Activated CD8-positive, alpha-beta T cell treated with anti-CD3 and anti-CD28 coated beads for 36 hours (primary cell): Measurements from ENCODE around the gene STXBP1. TPM values are rescaled to one million over a fixed set of nuclear protein-coding genes. Genes with fewer than 3 reads are reported as not detected.

Experiments
- ATAC-seq: fragments of 200-7000 bp; cut with Tn5 transposase; one replicate; pipeline ENCODE4 v1.10.0; 2021; ENCODE audit warnings: mild to moderate bottlenecking, moderate library complexity
- CTCF ChIA-PET: fragments of 350-600 bp; sonication (Branson Sonifier 250); formaldehyde crosslinking; loops from one replicate; lab custom pipeline; 2021; ENCODE audit warnings: antibody characterized with exemption; lab: Charles Lee
- POLR2A ChIA-PET: fragments of 350-600 bp; sonication (Branson Sonifier 250); formaldehyde crosslinking; loops from one replicate; lab custom pipeline; 2021; ENCODE audit warnings: antibody characterized with exemption; lab: Charles Lee
- DNase-seq: peaks from one replicate; pipeline ENCODE4 v3.0.0-alpha.2; 2020
- H3K27ac Mint-ChIP-seq: one replicate; pipeline ENCODE4 v1.8.0; 2021; ENCODE audit warnings: mild to moderate bottlenecking, mixed read lengths
- H3K27me3 Mint-ChIP-seq: one replicate; pipeline ENCODE4 v1.8.0; 2021; ENCODE audit warnings: mixed read lengths
- H3K36me3 Mint-ChIP-seq: one replicate; pipeline ENCODE4 v1.8.0; 2021; ENCODE audit warnings: low read depth, mixed read lengths
- H3K4me1 Mint-ChIP-seq: one replicate; pipeline ENCODE4 v1.8.0; 2021; ENCODE audit warnings: low read depth, mixed read lengths
- H3K4me3 Mint-ChIP-seq: one replicate; pipeline ENCODE4 v1.8.0; 2021; ENCODE audit warnings: mild to moderate bottlenecking, moderate library complexity, mixed read lengths
- H3K9me3 Mint-ChIP-seq: one replicate; pipeline ENCODE4 v1.8.0; 2021; ENCODE audit warnings: mixed read lengths
- intact Hi-C: fragments of 100-400 bp; cut with micrococcal nuclease; formaldehyde crosslinking; loops from one replicate; pipeline ENCODE4 v1.10.0; 2022
- total RNA-seq, 2 experiments: library from RNA; stranded (reverse); gene quantifications; one replicate each; pipeline ENCODE4 v1.2.3, GENCODE V29; 2021
- TF ChIP-seq, protein P1 (sequence below): fragments of 200-600 bp; IDR thresholded peaks from one replicate; pipeline ENCODE4 v1.8.0; 2022; ENCODE audit warnings: antibody characterized with exemption, mild to moderate bottlenecking

The STXBP1 gene
- total RNA-seq, 2 experiments from 2014 or later: 19.2 to 23.5 TPM

DNA sequence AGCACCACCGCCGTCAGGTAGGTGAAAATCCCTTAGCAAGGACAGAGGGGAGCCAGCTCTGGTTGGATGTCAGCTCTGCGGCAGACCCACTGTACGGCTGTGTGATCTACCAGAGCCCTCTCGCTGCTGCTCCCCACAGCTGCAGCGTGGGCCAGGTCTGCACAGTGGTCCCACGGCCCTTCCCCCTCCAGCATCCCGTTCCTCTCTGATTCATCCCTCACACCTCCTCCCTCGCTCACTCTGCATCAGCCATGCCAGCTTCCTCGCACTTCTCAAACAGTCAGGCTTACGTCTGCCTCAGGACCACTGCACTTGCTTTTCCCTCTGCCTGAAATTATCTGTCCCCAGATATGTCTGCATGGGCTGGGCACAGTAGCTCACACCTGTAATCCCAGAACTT is 68.1 kb downstream of the STXBP1 start:
- Mint-ChIP-seq H3K27me3 (no peaks in the 10 kb centered on the region), H3K9me3 (no peaks in the 10 kb centered on the region), H3K4me1 (no peaks in the 10 kb centered on the region), H3K36me3 (peaks cover 5% of the 10 kb centered on the region), H3K4me3 (no peak overlapping the region), H3K27ac (no peak overlapping the region)
- intact Hi-C loops: no loop called here
- ChIA-PET CTCF (interaction anchor here (1.0 to 1.8 kb wide), 2 partner anchors 34 to 35 kb away, joined by 3 to 5 read pairs; partner anchors contain the start of gene PTRH1), POLR2A (interaction anchor here (1.0 kb wide), 1 partner anchor 151 kb away, joined by 4 read pairs; no protein-coding TSS in a partner anchor)
- TF ChIP-seq, protein P1, sequence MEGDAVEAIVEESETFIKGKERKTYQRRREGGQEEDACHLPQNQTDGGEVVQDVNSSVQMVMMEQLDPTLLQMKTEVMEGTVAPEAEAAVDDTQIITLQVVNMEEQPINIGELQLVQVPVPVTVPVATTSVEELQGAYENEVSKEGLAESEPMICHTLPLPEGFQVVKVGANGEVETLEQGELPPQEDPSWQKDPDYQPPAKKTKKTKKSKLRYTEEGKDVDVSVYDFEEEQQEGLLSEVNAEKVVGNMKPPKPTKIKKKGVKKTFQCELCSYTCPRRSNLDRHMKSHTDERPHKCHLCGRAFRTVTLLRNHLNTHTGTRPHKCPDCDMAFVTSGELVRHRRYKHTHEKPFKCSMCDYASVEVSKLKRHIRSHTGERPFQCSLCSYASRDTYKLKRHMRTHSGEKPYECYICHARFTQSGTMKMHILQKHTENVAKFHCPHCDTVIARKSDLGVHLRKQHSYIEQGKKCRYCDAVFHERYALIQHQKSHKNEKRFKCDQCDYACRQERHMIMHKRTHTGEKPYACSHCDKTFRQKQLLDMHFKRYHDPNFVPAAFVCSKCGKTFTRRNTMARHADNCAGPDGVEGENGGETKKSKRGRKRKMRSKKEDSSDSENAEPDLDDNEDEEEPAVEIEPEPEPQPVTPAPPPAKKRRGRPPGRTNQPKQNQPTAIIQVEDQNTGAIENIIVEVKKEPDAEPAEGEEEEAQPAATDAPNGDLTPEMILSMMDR: no peak
- ATAC-seq (no peak), DNase-seq (no peak)

DNA sequence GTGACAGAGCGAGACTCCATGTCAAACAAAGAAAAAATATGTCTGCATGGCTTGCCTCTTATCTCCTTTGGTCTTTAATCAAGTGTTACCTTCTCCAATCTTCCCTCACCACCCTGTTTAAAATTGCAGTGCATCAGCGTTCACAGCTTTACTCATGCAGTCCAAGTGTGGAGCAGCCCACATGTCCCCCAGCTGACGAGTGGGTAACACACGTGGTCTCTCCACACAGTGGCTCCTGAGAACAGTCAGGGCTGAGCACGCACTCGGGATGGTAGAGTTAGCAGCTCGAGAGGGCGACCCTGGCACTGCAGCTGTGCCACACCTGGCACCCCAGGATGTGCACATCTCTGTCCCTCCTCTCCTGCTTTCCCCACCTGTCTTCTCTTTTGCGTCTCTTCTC is 68.8 kb downstream of the STXBP1 start:
- Mint-ChIP-seq H3K9me3 (no peaks in the 10 kb centered on the region), H3K36me3 (peaks cover 5% of the 10 kb centered on the region), H3K4me3 (no peak overlapping the region), H3K27ac (no peak overlapping the region), H3K27me3 (no peaks in the 10 kb centered on the region), H3K4me1 (no peaks in the 10 kb centered on the region)
- CTCF ChIA-PET: interaction anchor here (1.0 to 1.8 kb wide), 2 partner anchors 34 to 35 kb away, joined by 3 to 5 read pairs; partner anchors contain the start of gene PTRH1
- TF ChIP-seq, protein P1: no peak
- DNase-seq: no peak
- intact Hi-C loops: no loop called here
- ATAC-seq: no peak
- POLR2A ChIA-PET: interaction anchor here (1.4 kb wide), 1 partner anchor 35 kb away, joined by 4 read pairs; the partner anchor contains the start of genes PTRH1 and TTC16

DNA sequence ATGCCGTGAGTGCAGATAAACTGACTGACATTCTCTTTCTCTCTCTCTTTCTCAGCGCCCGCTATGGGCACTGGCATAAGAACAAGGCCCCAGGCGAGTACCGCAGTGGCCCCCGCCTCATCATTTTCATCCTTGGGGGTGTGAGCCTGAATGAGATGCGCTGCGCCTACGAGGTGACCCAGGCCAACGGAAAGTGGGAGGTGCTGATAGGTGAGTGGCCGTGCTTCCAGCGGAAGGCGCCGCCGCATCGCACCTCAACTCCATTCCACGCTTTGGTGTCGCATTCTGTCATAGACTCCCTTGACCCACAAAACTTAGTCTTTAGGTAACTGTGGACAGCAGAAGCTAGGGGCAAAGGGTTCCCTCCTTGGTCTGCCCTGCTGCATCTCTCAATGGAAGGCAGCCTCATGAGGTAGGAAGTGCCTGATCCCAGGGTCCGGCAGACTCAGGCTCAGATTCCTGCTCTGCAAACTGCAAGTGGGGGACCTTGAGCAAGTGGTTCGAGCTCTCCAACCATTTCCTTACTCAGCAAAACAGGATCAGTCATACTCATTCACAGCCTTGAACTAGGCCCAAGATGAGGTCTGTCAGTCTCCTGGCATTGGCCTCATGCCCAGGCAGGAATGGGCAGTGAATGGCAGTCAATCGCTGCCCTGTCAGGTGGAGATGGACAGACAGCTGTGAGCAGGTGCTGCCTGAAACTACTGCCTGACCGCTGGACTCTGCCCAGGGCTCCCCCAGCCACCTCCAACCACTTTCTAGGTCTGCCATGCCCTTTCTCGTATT is 70.5 kb downstream of the STXBP1 start:
- ChIA-PET POLR2A (no interaction called here), CTCF (interaction anchor here (1.3 to 1.4 kb wide), 2 partner anchors 52 to 92 kb away, joined by 3 read pairs; partner anchors contain the start of gene TOR2A)
- TF ChIP-seq, protein P1: no peak
- no peak overlapping the region for H3K4me3 Mint-ChIP-seq
- no peak overlapping the region for H3K27ac Mint-ChIP-seq
- peaks cover 5% of the 10 kb centered on the region for H3K36me3 Mint-ChIP-seq
- intact Hi-C loops: no loop called here
- no peaks in the 10 kb centered on the region for H3K9me3 Mint-ChIP-seq
- no peaks in the 10 kb centered on the region for H3K4me1 Mint-ChIP-seq
- ATAC-seq (no peak), DNase-seq (no peak)
- no peaks in the 10 kb centered on the region for H3K27me3 Mint-ChIP-seq

DNA sequence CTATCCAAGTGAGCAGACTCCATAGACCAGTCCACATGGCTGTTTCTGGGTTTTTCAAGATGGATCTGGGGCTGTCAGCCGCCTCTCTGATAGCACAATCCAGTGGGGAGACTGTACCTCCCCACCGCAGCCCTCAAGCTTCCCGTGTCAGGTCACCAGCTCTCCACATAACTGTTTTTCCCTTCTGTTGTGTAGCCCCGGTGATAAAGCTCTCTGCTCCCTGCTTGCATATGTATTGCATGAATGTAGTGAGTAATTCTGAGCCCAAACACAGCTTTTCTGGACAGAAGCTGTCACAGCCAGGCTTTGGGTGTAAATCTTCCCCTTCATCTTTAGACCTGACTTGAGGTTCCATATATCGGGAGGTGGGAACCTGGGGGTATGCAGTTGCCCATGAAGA is 71.6 kb downstream of the STXBP1 start:
- DNase-seq (no peak), ATAC-seq (no peak)
- intact Hi-C loops: no loop called here
- H3K27me3 Mint-ChIP-seq: no peaks in the 10 kb centered on the region
- POLR2A ChIA-PET: no interaction called here
- TF ChIP-seq, protein P1: no peak
- no peaks in the 10 kb centered on the region for H3K9me3 Mint-ChIP-seq
- H3K36me3 Mint-ChIP-seq: peaks cover 2% of the 10 kb centered on the region
- CTCF ChIA-PET: interaction anchor here (1.2 to 1.4 kb wide), 3 partner anchors 51 to 229 kb away, joined by 3 read pairs; partner anchors contain the start of gene TOR2A
- H3K27ac Mint-ChIP-seq: no peak overlapping the region
- H3K4me1 Mint-ChIP-seq: no peaks in the 10 kb centered on the region
- no peak overlapping the region for H3K4me3 Mint-ChIP-seq

DNA sequence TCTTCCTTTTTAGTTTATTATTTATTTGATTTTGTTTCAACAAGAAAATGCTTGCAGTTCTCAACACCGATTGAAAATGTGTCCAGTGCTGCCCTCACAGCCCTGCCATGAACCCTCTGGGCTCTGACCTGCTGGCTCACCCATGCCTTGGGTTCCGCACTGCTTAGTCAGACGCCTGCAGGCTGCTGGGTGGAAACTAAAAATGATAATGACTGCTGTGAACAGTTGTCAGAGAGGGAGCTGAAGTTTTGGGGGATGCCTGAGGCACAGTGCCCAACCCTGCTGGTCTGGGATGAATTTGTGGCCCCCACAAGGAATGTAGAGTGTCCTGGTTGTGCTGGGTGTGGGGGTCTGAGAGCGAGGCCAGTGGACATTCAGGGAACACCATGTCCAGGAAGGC is 72.5 kb downstream of the STXBP1 start:
- ChIA-PET POLR2A (interaction anchor here (1.3 to 1.4 kb wide), 2 partner anchors 20 to 25 kb away, joined by 3 read pairs; no protein-coding TSS in a partner anchor), CTCF (interaction anchor here (1.2 kb wide), 1 partner anchor 230 kb away, joined by 3 read pairs; no protein-coding TSS in a partner anchor)
- H3K36me3 Mint-ChIP-seq: no peaks in the 10 kb centered on the region
- H3K4me1 Mint-ChIP-seq: no peaks in the 10 kb centered on the region
- H3K4me3 Mint-ChIP-seq: no peak overlapping the region
- TF ChIP-seq, protein P1: no peak
- intact Hi-C loops: no loop called here
- DNase-seq (no peak), ATAC-seq (no peak)
- no peaks in the 10 kb centered on the region for H3K9me3 Mint-ChIP-seq
- no peaks in the 10 kb centered on the region for H3K27me3 Mint-ChIP-seq
- no peak overlapping the region for H3K27ac Mint-ChIP-seq
